Activated CD4-positive, CD25-positive, alpha-beta regulatory T cell (primary cell): ENCODE measurements around the gene SPSB3.

Experiments used
- DNase-seq, 4 experiments: peaks; one replicate each; lab custom pipeline; 2025; lab: John Stamatoyannopoulos, UW

Gene SPSB3

DNA sequence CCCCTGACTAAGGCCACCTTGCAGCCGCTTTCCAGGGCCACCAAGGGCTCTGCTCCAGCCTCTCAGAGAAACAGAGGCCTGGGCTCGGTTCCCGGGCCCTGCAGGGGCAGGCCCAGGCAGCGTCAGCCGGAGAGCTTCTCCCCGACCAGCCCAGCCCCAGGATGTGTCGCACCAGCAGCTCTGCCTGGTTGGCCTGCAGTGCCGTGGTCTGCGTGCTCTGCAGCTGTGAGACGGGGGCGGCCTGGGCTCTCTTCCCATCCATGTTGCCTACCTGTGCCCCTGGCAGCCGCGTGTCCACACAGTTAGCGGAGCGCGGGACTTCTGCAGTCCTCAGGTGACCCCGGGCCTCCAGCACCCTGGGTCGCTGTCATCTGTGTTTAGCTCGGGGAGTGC, 6.3 kb upstream of the SPSB3 start:
- no peak for DNase-seq

DNA sequence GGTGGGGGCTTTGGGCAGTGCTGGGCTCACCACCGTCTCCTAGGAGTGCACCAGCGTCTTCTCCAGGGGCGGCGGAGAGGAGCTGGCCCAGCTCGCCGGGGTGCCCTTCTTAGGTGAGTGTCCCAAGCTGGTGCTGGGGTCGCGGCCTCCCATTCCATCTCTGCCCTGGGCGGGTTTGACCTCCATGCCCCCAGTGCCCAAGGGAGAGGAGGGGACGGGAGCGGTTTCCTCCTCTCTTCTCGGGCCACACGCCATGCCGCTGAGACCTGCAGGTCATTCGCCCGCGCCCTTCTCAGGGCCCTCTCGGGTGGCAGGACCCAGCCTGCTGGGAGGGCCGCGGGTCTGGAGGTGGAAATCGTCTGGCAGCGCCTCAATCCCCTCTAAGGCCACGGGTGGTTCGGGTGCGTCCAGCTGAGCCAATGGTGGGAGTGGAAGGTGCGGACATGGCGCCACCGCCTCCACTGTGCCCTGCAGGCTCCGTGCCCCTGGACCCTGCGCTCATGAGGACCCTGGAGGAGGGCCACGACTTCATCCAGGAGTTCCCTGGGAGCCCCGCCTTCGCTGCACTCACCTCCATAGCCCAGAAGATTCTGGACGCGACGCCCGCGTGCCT, 5.8 kb upstream of the SPSB3 start:
- no peak for DNase-seq

DNA sequence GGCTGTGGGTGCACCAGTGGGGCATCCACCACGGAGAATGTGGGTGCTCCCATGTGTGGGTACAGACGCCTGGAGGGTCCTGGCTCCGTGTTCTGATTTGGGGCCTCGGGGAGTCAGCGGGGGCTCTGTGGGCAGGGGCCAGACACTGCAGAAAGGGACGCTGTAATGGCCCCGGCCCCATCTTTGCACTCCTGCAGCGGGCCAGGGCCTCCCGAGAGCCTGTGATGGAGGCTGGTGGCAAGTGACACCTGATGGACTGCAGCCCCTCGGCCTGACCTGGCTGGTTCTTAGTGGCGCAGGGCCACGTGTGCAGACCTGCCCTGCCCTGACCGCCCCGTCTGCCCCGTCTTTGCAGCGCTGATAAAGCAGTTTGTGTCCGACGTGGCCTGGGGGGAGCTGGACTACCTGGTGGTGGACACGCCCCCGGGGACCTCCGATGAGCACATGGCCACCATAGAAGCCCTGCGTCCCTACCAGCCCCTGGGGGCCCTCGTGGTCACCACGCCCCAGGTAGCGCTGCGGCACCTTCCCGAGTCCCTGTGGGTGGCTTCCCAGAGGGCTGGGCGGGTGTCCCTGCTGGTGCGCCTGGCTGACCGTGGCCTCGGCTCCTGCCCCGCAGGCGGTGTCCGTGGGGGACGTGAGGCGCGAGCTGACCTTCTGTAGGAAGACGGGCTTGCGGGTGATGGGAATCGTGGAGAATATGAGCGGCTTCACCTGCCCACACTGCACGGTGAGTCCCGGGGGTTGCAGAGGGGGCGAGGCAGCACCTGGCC, 5.1 kb upstream of the SPSB3 start:
- no peak for DNase-seq

DNA sequence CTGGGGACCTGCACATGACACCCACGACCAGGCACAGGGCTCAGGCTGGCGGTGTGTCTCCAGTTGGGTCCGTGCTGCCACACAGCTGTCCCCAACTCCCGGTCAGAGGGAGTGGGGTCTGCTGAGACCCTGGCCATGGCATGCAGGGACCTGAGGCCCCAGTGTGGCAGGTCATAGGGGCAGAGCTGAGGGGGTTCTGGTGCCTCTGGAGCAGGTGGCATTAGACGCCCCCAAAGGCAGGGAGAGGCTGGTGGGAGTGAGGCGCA, 4.6 kb upstream of the SPSB3 start:
- no peak for DNase-seq

DNA sequence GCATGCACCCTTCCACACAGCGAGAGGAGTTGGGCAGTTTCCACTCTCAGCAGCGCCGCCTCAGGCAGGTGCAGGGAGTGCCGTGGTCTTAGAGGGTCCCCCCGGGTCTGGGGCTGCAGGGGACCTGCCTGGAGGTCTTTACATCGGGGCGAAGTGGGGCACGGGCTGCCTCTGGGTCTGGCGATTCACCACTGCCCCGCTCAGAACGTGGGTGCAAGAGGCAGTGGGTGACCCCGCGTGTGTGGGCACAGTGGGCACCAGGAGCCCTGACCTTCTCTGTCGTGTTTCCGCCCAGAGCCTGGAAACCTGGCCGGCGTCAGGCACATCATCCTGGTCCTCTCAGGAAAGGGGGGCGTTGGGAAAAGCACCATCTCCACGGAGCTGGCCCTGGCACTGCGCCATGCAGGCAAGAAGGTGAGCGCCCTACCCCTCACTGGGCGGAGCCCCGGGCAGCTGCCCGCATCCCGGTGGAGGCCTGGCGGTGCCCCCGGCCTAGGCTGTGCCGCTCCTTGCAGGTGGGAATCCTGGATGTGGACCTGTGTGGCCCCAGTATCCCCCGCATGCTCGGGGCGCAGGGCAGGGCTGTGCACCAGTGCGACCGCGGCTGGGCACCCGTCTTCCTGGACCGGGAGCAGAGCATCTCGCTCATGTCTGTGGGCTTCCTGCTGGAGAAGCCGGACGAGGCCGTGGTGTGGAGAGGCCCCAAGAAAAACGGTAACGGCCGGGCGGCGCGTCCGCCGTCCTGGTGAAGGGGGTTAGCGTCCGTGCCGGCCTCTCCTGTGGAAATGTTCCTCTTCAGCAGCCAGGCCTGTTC, 4.1 kb upstream of the SPSB3 start:
- no peak for DNase-seq

DNA sequence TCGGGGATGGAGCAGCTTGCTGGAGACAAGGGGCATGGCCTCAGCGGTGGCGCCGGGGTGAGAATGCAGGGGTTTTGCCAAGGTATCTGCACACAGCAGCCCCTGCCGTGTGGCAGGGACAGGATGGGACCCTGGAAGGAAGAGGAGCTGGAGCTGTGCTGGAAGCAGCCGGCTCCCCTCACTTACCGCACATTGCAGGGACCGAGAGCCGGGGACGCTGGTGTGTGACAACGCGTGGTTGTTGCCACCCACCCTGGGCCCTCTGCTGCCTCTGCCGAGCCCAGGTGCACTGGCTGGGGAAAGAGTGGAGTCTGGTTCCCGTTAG, 3.4 kb upstream of the SPSB3 start:
- DNase-seq: no peak

DNA sequence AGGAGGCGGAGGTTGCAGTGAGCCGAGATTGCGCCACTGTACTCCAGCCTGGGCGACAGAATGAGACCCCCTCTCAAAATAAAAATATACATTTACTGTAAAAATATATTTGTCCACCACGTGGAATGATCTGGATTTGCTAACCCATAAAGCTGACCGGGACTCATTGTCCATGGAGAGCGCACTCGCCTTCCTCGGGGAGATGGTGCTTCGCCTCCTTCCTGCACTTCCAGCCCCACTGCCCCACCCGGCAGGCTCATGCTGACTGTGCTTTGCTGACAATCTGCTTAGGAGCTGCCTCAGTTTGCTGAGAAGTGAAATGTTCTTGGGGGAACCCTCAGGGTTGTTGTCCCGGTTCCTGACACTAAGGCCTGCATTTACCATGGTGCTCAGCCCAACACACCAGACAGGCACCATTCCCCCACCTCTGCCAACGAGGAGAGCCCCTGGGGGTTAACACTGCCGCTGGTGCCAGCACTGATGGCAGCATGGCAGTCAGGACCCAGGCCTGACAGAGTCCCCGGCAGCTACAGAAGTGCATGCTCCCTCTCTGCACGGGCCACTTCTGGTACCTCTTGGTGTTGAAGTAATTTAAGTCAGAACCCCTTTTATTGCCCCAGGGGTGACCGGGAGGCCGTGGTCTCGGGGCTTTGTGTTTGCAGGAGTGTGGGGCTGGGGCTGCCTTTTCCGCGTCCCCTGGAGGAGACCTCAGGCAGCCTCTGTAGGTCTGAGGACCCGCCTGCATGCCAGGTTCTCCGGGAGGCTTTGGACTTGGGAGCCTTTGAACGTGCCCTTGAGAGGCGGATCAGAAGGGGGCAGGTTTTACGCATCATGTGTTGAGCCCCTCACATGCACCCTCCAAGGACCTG, 2.8 kb upstream of the SPSB3 start:
- no peak for DNase-seq

DNA sequence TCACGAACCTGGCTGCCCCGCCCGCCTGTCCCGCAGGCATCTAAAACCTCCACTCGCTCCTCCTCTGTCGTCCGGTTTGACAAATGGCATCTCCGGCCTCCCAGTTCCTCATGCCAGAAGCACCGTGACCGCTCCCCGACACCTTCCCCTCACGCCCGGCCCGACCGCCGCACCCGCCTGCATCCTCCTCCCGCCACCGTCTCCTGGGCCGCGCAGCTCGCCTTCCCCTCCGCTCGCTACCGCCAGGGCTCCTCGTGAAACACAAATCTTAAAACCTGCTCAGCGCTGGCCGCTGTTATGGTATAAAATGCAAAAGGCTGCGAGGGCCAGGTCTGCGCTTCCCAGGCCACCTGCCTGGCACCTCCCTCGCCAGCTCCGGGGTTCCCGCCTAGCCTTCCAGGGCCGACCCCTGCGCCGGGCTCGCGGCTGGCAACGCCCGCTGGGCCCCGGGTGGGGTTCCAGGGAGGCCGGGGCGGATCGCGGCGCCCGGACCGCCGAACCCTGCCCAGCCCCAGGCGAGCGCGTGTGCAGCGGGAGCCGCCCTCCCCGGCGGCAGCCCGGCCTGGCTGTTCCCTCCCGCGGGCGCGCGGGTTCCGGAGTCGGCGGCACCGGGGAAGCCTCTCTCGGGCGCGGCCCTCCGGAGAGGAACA, 488 bp downstream of the SPSB3 start:
- no peak for DNase-seq

DNA sequence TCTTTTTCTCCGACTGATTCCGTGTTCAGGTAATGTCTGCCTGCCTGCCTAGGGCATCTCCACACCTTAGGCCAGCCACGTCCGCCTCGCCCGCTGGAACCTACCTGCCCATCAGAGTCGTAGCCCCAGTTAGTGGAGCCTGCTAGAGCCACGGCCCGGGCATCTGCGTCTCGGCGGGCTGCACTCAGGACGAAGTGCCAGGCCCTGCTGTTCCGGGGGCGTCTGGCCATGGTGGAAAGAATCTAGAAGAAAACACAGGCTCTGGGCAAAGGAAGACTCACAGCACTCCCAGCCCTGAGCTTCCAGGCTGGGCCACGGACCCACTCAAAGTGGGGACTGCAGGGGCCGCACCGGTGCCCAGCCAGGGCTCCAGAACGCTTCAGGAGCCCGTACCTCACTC, 1.1 kb downstream of the SPSB3 start:
- DNase-seq: no peak

DNA sequence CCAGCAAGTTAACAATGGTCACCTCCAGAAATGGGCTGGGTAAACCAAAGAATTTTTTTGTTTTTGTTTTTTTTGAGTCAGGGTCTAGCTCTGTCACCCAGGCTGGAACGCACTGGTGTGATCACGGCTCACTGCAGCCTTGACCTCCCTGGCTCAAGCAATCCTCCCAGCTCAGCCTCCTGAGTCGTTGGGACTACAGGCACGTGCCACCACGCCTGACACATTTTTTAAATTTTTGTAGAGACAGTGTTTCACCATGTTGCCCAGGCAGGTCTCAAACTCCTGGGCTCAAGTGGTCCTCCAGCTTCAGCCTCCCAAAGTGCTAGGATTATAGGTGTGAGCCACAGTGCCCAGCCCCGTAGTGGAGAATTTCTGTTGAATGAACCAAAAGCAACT, 1.7 kb downstream of the SPSB3 start:
- DNase-seq: no peak

DNA sequence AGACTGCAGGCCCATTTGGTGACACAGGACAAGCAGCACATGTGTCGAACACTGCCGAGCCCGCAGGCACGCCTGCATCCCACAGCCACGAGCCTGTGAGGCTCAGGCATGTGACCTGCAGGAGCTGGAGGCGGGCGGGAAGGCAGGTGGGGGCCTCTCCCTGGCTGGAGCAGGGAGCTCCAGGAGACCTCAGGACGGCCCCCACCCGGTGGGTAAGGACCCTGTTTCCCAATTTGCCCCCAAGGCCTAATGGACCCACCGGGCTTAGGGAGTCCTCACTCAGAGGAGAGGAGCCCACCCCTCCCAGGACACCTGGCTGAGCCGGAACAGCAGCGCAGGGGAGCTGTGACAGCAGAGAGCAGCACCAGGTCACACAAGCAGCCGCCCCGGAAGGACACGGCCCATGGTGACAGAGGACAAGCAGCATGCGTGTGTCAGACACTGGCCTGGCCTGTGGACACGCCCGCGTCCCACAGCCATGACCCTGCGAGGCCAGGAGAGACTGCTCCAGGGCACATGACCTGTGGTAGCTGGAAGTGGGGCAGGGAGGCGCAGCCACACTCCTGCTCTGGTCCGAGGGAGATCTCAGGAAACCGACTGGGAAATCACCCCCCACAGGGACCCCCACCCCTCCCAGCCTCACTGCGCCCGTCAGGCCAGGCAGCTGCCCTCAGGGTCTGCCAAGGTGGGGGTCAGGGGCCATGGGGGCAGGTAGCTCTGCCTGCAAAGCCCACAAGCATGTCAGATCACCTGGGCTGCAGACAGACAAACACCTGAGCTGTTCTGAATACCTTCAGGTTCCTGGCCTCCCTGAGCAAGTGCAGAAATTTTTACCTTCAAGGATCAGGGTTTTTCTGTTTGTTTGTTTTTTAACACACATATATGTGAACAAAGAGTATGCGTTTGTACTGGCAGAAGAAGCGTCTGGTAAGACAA, 2.4 kb downstream of the SPSB3 start:
- no peak for DNase-seq

DNA sequence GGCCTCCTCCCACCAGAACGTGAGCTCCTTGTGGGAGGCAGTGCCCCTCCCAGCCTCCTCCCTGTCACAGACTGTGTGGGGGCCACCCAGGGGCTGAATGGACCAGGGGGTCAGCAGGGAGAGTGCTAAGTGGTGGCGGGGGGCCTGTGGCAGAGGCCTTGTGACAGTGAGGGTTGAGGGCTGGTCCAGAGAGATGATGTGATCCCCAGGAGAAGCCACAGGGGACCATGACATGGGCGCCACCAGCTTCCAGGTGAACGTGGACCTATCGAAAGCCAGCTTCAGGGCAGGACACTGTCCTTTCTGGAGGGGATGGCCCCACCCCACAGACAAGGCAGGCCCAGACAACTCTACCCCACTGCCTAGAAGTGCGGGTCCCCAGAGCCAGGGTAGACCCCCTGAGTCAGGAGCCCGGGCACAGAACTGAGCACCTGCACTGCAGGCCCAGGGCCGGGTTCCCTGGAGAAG, 3.1 kb downstream of the SPSB3 start:
- DNase-seq: no peak

DNA sequence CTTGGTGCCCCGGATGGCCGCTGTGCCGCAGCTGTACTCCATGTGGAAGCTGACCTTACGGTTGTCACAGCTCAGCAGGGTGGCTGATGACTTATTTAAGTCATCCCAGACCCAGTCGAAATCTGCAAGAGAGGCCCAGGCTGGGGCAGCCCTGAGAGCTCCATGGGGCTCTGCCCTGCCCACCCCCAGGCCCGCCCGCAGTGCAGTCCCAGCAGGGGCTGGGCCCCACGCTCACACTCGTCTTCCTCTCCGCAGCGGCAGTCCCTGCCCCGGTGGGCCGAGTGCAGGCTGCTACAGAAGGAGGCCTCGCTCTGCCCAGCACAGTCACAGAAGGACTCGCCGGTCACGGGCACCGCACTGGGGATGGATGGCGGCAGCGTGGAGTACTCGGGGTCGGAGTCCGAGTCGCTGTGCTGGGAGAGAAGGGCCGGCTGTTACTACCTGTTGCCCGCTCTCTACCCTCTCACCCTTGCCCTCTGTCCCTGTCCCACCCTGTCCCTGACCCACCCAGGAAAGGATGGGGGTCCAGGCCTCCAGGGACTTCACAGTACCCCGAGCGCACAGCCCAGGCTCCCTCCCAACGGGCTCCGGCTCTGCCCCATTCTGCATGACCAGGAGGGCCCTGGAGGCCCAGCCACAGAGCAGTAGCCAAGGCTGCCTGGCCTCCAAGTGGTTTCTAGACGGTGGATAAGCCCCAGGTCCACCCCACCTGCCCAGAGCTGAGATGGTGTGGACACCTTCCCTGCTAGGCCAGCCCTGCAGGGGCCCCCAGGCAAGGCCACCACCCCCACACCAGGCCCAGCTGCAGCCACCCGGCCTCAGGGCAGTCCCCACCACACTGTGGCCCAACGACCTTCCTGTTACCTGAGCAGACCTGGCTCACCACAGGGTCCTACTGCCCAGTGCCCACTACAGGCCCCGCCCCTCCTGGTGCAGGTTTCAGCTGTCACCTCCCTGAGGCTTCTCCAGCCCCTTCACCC, 3.9 kb downstream of the SPSB3 start:
- DNase-seq: no peak

DNA sequence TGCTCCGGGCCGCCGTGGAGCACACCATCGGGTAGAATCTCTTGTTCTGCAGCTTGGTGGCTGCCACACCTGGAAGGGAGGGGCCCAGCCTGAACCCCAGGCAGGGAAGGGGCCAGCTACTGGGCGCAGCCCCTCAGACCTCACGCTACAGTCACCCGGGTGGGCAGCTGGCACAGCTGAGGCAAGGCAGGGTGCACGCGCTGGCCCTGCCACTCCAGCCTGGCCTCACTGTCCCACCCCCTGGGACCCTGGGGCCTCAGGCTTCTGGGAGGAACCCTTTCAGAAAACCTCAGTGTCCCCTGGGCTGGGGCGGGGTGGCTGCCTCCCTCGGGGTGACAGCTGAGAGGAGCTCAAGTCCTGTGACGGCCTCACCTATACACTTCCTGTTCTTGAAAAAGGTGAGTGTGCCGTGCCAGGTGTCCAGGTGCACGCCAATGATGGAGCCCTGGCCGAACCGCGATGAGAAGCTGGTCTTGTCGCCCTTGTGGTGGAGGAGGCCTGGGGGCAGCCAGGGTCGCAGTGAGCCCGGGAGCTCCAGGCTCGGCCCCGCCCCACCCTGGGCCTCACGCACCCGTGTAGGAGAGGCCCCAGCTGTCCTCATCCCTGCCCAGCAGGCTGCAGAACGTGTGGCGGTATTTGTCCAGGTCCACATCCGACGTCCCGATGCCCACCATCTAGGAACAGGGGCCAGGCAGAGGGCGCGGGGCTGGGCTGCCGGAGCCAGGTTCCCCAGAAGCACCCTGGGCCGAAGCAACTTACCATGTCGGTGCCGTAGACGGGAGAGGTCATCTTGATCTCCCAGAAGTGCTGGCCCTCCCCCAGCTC, 4.8 kb downstream of the SPSB3 start:
- DNase-seq: no peak

DNA sequence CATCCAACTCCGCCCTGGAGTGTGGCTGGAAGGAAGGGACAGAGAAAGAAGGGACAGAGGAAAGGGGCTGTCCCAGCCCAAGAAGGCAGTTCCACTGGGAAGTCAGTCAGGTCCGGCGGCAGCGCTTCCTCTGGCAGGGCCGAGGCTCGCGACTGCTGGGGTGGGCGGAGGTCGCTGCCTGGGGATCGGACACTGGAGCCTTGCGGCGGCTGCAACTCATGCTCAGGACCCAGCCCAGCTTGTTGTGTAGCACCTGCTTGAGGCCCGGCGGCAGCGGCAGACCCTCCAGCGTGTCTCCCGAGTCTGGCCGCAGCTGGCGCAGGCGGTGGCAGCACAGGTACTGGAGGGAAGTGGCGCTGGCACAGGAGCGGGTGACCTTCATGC, 5.4 kb downstream of the SPSB3 start:
- DNase-seq: no peak

DNA sequence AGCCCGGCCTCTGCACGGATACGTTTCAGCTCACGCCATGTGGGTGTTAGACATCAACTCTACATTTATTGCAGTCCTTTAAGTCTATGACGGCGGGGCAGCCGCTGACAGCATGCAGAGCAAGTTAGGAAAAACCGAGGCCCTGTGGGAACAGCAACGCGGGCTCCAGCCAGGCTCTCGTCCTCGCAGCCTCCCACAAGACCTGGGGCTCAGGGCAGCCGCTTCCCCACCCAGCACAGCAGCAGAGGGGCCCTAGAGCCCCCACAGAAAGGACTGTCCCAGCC, 5.8 kb downstream of the SPSB3 start:
- DNase-seq: no peak

DNA sequence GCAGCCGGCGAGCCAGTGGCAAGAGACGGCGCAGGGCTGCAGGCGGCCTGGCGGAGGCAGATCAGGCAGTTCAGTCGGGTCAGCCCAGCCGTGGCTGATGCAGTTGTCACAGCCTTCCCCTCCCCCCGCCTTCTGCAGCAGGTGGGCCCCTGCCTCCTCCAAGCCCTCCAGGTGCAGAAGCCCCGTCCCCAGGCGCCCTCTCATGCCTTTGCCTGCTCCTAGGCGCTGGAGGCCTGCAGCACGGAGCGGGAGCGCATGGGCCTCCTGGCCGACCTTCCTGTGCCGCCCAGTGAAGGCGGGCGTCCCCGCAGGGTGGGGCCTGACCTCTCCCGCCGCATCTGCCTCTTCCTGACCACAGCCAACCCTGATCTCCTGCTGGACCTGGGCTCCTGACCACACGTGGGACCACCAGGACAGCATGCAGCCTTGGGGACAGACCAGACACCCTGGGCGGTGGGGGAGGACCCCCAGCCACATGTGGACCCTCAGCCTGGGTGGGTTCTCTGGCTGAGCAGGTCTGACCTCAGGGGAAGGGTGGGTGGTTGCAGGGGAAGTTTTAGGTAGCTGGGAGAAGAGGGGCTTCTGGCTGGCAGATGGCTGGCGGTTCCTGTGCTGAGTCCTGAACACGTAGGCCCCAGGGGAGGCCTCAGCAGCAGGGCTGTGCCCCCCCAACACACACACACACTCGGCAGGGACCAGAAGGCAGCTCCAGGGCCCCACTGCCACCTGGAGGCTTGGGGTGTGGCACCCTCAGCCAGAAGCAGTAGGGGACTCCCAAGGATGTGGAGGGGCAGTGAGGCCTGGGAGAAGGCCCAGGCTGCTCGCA, 6.3 kb downstream of the SPSB3 start:
- DNase-seq: no peak
